MG63 (cell line): ENCODE results near the gene ADGRG2. TPM values are rescaled to one million over a fixed set of nuclear protein-coding genes. Genes with fewer than 3 reads are reported as not detected.
"Not testable (repeated sequence)": the region's sequence is repeated elsewhere in the genome, so short reads cannot be mapped to it uniquely, and the experiment has no call there.

Experiments
- DNase-seq: peaks from one replicate; pipeline ENCODE4 v3.0.0-alpha.2; 2020
- H3K27me3 ChIP-seq: fragments of 250-450 bp; sonication (Bioruptor Pico); 2 replicates; pipeline ENCODE4 v1.5.1; 2020; ENCODE audit warnings: mild to moderate bottlenecking, moderate library complexity
- H3K36me3 ChIP-seq: fragments of 250-450 bp; sonication (Bioruptor Pico); 2 replicates; pipeline ENCODE4 v1.5.1; 2020; ENCODE audit warnings: mild to moderate bottlenecking, moderate library complexity
- H3K4me3 ChIP-seq: fragments of 250-450 bp; sonication (Bioruptor Pico); 2 replicates; pipeline ENCODE4 v1.5.1; 2020; ENCODE audit warnings: mild to moderate bottlenecking, moderate library complexity
- H3K9me3 ChIP-seq: fragments of 250-450 bp; sonication (Bioruptor Pico); 2 replicates; pipeline ENCODE4 v1.5.1; 2020; ENCODE audit warnings: mild to moderate bottlenecking, moderate library complexity
- total RNA-seq: library from RNA; depleted of rRNA; stranded (reverse); fragments of >200 nt; shearing (Covaris generic); gene quantifications from 2 replicates; pipeline ENCODE4 v1.2.3, GENCODE V29; 2014; ENCODE audit warnings: low replicate concordance

Gene ADGRG2
- total RNA-seq, 1 experiment from 2014 or later: 0.46 TPM

DNA sequence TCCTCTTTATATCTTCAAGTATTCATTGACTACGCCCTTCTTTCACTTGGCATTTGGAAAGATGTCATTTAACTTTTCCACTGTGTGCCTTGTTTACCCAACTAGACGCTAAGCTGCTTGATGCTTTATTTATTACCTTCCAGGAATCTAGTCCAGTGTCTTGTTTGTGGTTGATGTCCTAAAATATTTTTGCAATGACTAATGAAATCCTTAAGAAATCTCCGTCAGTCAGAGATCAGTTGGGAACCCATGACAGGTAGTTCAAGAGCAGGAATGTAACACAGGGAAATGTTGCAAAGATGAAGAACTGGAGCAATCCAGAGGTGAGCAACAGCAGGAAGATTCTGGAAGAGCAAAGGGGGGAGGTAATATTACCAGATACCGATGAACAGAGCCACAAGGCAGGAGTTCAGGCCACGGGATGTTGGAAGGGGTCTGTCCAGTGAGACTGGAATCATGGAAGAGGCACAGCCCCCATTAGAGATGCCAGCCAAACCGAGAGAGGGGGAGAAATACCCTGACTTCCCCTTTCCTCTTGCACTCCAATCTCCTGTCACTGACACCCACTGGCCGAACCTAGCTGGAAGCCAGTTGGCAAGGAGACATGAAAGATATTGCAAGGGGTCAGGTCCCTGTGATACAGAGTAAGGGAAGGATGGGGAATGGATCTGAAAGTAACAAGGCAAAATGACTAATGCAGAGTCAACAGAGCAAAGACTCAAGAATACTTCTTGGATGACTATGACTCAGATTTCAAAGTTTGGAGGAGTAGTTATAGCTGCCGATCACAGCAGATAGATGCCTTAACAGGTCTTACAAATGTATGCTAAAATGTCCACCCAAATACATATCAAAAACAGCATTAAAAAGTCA lies 75.7 kb downstream of the ADGRG2 start:
- no peaks in the 10 kb centered on the region for H3K27me3 ChIP-seq
- peak; percentile 17 for DNase-seq
- no peaks in the 10 kb centered on the region for H3K9me3 ChIP-seq
- H3K36me3 ChIP-seq: no peaks in the 10 kb centered on the region
- no peak overlapping the region for H3K4me3 ChIP-seq

DNA sequence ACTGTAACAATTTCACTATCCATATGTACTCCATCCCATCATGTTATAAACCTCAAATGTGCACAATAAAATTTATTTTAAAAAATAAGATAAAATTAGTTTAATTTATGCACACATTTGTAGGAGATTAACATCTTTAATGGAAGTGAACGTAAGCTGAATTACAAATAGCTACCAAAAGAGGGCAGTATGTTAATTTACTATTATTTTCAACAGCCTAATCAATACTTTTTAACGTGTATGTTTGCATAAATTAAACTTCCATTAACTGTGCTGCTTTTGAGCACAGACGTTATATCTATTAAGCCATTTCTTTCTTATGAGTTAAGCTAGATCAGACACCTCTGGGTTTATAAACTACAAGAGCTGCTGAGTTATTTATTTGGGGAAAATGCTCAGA lies 81.9 kb downstream of the ADGRG2 start:
- DNase-seq: no peak
- Histone ChIP-seq H3K27me3 (no peaks in the 10 kb centered on the region), H3K4me3 (no peak overlapping the region), H3K9me3 (no peaks in the 10 kb centered on the region), H3K36me3 (no peaks in the 10 kb centered on the region)

DNA sequence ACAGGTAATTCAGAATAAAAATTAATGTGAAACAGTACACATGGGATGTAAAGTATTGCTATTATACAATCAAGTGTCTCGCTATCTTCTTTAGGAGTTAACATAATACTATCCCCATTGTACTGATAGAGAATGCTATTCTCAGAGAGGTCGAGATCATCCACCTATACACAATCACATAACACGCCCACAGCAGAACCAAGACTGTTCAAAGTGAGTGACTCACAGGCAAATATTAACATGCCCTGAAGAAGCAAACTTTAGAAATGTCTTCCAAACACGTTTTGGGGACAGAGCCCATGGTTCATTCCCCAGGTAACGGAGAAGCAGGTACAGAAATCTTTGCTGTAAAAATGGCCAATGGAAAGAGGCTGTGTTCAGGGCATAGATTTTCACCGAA lies 88.2 kb downstream of the ADGRG2 start:
- DNase-seq: no peak
- no peaks in the 10 kb centered on the region for H3K9me3 ChIP-seq
- H3K27me3 ChIP-seq: no peaks in the 10 kb centered on the region
- no peaks in the 10 kb centered on the region for H3K36me3 ChIP-seq
- no peak overlapping the region for H3K4me3 ChIP-seq

- DNase-seq: no peak
- no peaks in the 10 kb centered on the region for H3K9me3 ChIP-seq
- H3K36me3 ChIP-seq: no peaks in the 10 kb centered on the region
- H3K27me3 ChIP-seq: no peaks in the 10 kb centered on the region
- no peak overlapping the region for H3K4me3 ChIP-seq
Observed at GRCh38 chrX:19030805-19031204, 91.5 kb downstream of the ADGRG2 start.

DNA sequence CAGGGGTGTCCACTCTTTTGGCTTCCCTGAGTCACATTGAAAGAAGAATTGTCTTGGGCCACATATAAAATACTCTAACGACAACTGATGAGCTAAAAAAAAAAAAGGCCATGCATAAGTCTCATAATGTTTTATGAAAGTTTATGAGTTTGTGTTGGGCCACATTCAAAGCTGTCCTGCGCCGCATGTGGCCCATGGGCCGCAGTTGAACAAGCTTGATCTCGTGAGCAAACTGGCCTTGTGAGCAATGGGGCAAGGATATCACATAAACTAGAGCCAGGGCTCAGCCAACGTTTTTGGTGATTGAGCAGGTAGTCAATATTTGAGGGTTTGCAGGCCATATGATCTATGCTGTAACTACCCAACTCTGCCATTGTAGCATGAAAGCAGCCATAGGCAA lies 93.7 kb downstream of the ADGRG2 start:
- no peak for DNase-seq
- no peaks in the 10 kb centered on the region for H3K36me3 ChIP-seq
- no peaks in the 10 kb centered on the region for H3K27me3 ChIP-seq
- H3K9me3 ChIP-seq: no peaks in the 10 kb centered on the region
- no peak overlapping the region for H3K4me3 ChIP-seq

GRCh38 chrX:19024366-19024765 lies 97.9 kb downstream of the ADGRG2 start:
- DNase-seq: no peak
- no peaks in the 10 kb centered on the region for H3K9me3 ChIP-seq
- no peaks in the 10 kb centered on the region for H3K36me3 ChIP-seq
- no peaks in the 10 kb centered on the region for H3K27me3 ChIP-seq
- no peak overlapping the region for H3K4me3 ChIP-seq

GRCh38 chrX:19019996-19020395 lies 102.3 kb downstream of the ADGRG2 start:
- no peaks in the 10 kb centered on the region for H3K9me3 ChIP-seq
- no peak overlapping the region for H3K4me3 ChIP-seq
- H3K27me3 ChIP-seq: no peaks in the 10 kb centered on the region
- DNase-seq: no peak
- no peaks in the 10 kb centered on the region for H3K36me3 ChIP-seq

GRCh38 chrX:19017271-19017670 lies 105.0 kb downstream of the ADGRG2 start:
- Histone ChIP-seq H3K4me3 (no peak overlapping the region), H3K9me3 (no peaks in the 10 kb centered on the region), H3K27me3 (no peaks in the 10 kb centered on the region), H3K36me3 (no peaks in the 10 kb centered on the region)
- peak; percentile 14 for DNase-seq

DNA sequence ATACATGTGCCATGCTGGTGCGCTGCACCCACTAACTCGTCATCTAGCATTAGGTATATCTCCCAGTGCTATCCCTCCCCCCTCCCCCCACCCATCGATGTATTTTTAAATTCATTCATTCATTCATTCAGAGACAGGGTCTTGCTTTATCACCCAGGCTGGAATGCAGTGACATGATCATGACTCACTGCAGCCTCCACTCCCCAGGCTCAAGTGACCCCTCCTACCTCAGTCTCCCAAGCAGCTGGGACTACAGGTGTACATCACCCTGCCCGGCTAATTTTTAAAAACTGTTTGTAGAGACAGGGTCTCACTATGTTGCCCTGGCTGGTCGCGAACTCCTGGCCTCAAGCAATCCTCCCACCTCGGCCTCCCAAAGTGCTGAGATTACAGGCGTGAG lies 105.7 kb downstream of the ADGRG2 start:
- not testable (repeated sequence) for DNase-seq, H3K27me3 ChIP-seq, H3K9me3 ChIP-seq

DNA sequence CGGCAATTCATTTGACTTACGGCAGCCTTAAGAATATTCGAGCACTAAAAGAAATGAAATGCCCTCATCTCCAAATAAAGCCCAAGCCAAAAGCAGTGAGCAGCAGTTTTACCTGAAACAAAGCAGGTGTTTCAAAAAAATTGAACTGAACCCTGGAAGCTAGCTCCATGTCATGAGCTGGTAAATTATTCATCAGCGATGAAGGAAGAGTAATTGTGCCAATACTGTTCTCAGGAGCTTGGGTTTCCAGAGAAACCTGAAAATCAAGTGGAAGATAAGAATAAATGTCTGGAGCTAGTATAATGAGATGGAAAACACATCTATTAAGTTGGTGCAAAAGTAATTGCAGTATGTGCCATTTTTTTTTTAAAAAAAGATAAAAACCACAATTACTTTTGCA lies 114.4 kb downstream of the ADGRG2 start:
- H3K27me3 ChIP-seq: no peaks in the 10 kb centered on the region
- H3K9me3 ChIP-seq: no peaks in the 10 kb centered on the region
- H3K4me3 ChIP-seq: no peak overlapping the region

More for the DNA sequence above, 105.7 kb downstream of the ADGRG2 start:
- H3K4me3 ChIP-seq, H3K36me3 ChIP-seq: not testable (repeated sequence)

GRCh38 chrX:19007011-19007410 lies 115.3 kb downstream of the ADGRG2 start:
- H3K27me3 ChIP-seq: no peaks in the 10 kb centered on the region
- no peak overlapping the region for H3K4me3 ChIP-seq
- no peak for DNase-seq
- no peaks in the 10 kb centered on the region for H3K9me3 ChIP-seq
- H3K36me3 ChIP-seq: no peaks in the 10 kb centered on the region

More for the DNA sequence above, 114.4 kb downstream of the ADGRG2 start:
- DNase-seq: no peak
- H3K36me3 ChIP-seq: no peaks in the 10 kb centered on the region

DNA sequence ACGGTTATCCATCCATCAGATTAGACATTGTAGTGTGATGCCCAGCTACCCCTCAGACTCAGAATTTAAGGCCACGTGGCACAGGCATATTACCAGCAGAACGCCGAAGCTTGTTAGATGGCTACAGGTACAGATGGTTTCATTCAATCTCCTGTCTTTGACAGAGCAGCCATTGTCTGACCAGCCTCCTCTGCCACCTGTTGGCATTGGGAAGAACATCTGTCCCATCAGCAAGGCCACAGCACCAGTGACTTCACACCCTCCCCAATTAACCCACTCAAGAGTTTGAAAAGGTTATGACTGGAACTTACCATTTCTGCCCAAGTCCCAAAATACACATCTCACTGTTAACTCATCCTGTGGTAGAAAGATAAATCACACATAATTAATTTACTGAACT lies 116.4 kb downstream of the ADGRG2 start:
- H3K4me3 ChIP-seq: no peak overlapping the region
- no peaks in the 10 kb centered on the region for H3K9me3 ChIP-seq
- no peaks in the 10 kb centered on the region for H3K36me3 ChIP-seq
- no peaks in the 10 kb centered on the region for H3K27me3 ChIP-seq
- no peak for DNase-seq

DNA sequence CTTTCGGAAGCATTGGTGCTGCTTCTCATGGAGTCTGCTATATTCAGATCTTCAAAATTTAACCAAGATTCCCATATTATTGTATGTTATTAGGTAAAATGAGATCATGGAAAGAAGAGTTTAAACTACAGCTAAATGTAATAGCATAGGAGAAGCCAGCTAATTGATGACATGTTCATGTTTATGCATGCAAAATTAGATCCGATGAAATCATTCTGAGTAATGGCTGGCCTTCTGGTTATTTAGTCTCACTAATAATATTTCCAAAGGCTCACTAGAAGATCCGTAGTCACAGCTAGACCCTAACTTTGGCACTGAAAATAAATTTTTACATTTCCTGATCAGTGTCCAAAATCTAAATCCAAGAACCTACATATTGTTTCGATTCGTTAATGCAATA lies 118.5 kb downstream of the ADGRG2 start:
- no peaks in the 10 kb centered on the region for H3K36me3 ChIP-seq
- H3K9me3 ChIP-seq: no peaks in the 10 kb centered on the region
- no peak for DNase-seq
- H3K27me3 ChIP-seq: no peaks in the 10 kb centered on the region
- H3K4me3 ChIP-seq: no peak overlapping the region

GRCh38 chrX:18998653-18999052 lies 123.6 kb downstream of the ADGRG2 start:
- H3K9me3 ChIP-seq: no peaks in the 10 kb centered on the region

GRCh38 chrX:18997916-18998315 lies 124.4 kb downstream of the ADGRG2 start:
- no peak for DNase-seq
- H3K27me3 ChIP-seq: no peaks in the 10 kb centered on the region

More at GRCh38 chrX:18998653-18999052, 123.6 kb downstream of the ADGRG2 start:
- no peak for DNase-seq
- H3K27me3 ChIP-seq: no peaks in the 10 kb centered on the region
- no peaks in the 10 kb centered on the region for H3K36me3 ChIP-seq
- no peak overlapping the region for H3K4me3 ChIP-seq

GRCh38 chrX:18996536-18996935 lies 125.7 kb downstream of the ADGRG2 start:
- no peaks in the 10 kb centered on the region for H3K36me3 ChIP-seq
- H3K27me3 ChIP-seq: no peaks in the 10 kb centered on the region
- DNase-seq: no peak
- no peaks in the 10 kb centered on the region for H3K9me3 ChIP-seq
- no peak overlapping the region for H3K4me3 ChIP-seq

More at GRCh38 chrX:18997916-18998315, 124.4 kb downstream of the ADGRG2 start:
- Histone ChIP-seq H3K4me3 (no peak overlapping the region), H3K36me3 (no peaks in the 10 kb centered on the region), H3K9me3 (no peaks in the 10 kb centered on the region)

- Histone ChIP-seq H3K4me3 (no peak overlapping the region), H3K36me3 (no peaks in the 10 kb centered on the region), H3K27me3 (no peaks in the 10 kb centered on the region), H3K9me3 (no peaks in the 10 kb centered on the region)
- DNase-seq: peak; percentile 43
Observed at GRCh38 chrX:18995221-18995620, 127.0 kb downstream of the ADGRG2 start.

GRCh38 chrX:18994713-18995112 lies 127.6 kb downstream of the ADGRG2 start:
- Histone ChIP-seq H3K9me3 (no peaks in the 10 kb centered on the region), H3K4me3 (no peak overlapping the region), H3K36me3 (no peaks in the 10 kb centered on the region), H3K27me3 (no peaks in the 10 kb centered on the region)
- peak; percentile 34 for DNase-seq
